Spleen (tissue), 7 donors: ENCODE measurements around the gene ANKRD1.

ENCODE experiments used
- CTCF ChIP-seq, 11 experiments: fragments of 200-600 bp in 7 of 11; fragments of 450-650 bp in 4 of 11; sonication (generic) in 4 of 11; IDR thresholded peaks in 8 of 11; conservative IDR thresholded peaks in 3 of 11; 1 replicate in 7 of 11; 2 replicates in 4 of 11; pipeline versions ENCODE4 v1.4.0 to v1.8.0; 2016 to 2021; ENCODE audit warnings: antibody characterized with exemption in 11 of 11, inconsistent platforms in 4 of 11, mild to moderate bottlenecking in 1 of 11
- POLR2A ChIP-seq, 3 donors: fragments of 450-650 bp; IDR thresholded peaks; one replicate each; pipeline ENCODE4 v1.5.1; 2017; ENCODE audit warnings: antibody characterized with exemption in 3 of 3, mild to moderate bottlenecking in 1 of 3
- donor health status: DM: no; HTN: no; CAD: no; lungs with moderate emphysema.
- donor health status: DM: no; HTN: no; CAD: no.
- donor health status: DM: no; HTN: no; CAD: no.

- no peak for TF ChIP-seq CTCF (IDR thresholded peaks at IDR 0.05 in 8 of 11, conservative IDR thresholded peaks at IDR 0.05 in 3 of 11)
- no peak for TF ChIP-seq POLR2A (IDR thresholded peaks at IDR 0.05)
Measured at GRCh38 chr10:90966146-90966545, 45.3 kb upstream of the ANKRD1 start.
